GM18870 (cell line): ENCODE data around the gene DVL2.

Experiments used
- ATAC-seq: cut with Tn5 transposase; IDR thresholded peaks from one replicate; pipeline ENCODE4 v1.9.1; 2021; ENCODE audit warnings: moderate library complexity; ENCODE audit not compliant: unreplicated experiment

The DVL2 gene

GRCh38 chr17:7234083-7234951, at the start of gene DVL2:
TSS of gene DVL2 (minus strand) at chr17:7234517. CDS start at chr17:7234262, 255 bp downstream.
- ATAC-seq, result no peak

GRCh38 chr17:7283471-7284216, 49.3 kb upstream of the DVL2 start:
- no peak for ATAC-seq

GRCh38 chr17:7282752-7283321, 48.5 kb upstream of the DVL2 start:
- no peak for ATAC-seq

GRCh38 chr17:7281953-7282751, 47.8 kb upstream of the DVL2 start:
- ATAC-seq, result no peak

- no peak for ATAC-seq
Measured at GRCh38 chr17:7281074-7281952, 47.0 kb upstream of the DVL2 start, which contains the start of gene SLC2A4. TSS of gene SLC2A4 (plus strand) at chr17:7281718. CDS start at chr17:7281935, 217 bp downstream.

GRCh38 chr17:7280519-7281073, 46.3 kb upstream of the DVL2 start:
- ATAC-seq, result no peak

- no peak for ATAC-seq
Measured at GRCh38 chr17:7279448-7279847, 45.1 kb upstream of the DVL2 start.

GRCh38 chr17:7266784-7267183, 32.5 kb upstream of the DVL2 start:
- no peak for ATAC-seq

- no peak for ATAC-seq
Measured at GRCh38 chr17:7263801-7264078, 29.4 kb upstream of the DVL2 start.

- no peak for ATAC-seq
Measured at GRCh38 chr17:7262935-7263800, 28.9 kb upstream of the DVL2 start.

GRCh38 chr17:7262192-7262934, 28.0 kb upstream of the DVL2 start, which contains the start of gene CLDN7:
TSS of gene CLDN7 (minus strand) at chr17:7262478. CDS start at chr17:7262043, 435 bp downstream.
- ATAC-seq, result no peak

GRCh38 chr17:7261379-7262191, 27.3 kb upstream of the DVL2 start:
- ATAC-seq, result no peak

- ATAC-seq, result no peak
Measured at GRCh38 chr17:7260651-7261378, 26.5 kb upstream of the DVL2 start.

GRCh38 chr17:7260151-7260550, 25.8 kb upstream of the DVL2 start:
- no peak for ATAC-seq

- ATAC-seq, result no peak
Measured at GRCh38 chr17:7259555-7259889, 25.2 kb upstream of the DVL2 start.

GRCh38 chr17:7258731-7259554, 24.6 kb upstream of the DVL2 start:
- no peak for ATAC-seq
